ENCODE results near the gene VWA1. TPM values are rescaled to one million over a fixed set of nuclear protein-coding genes. Genes with fewer than 3 reads are reported as not detected.
"Not testable (repeated sequence)": the region's sequence is repeated elsewhere in the genome, so short reads cannot be mapped to it uniquely, and the experiment has no call there.

VWA1 gene
- polyA plus RNA-seq, 1 of the 3 experiments (the other 2 are of a cell fraction) = 7.4 TPM

GRCh38 chr1:1428174-1428573 is 7.3 kb upstream of the VWA1 start:
- TF ChIP-seq REST (IDR thresholded peaks at IDR 0.05; ENCODE audit: low read depth, low read length) (no peak), JUND (IDR thresholded peaks at IDR 0.05) (no peak)
- Histone ChIP-seq H3K4me3 (ENCODE audit: low read depth in 2 of 2, low read length in 1 of 2) (no peak overlapping the region), H4K20me1 (ENCODE audit: insufficient read depth) (no peaks in the 10 kb centered on the region), H2AFZ (ENCODE audit: low read depth) (no peak overlapping the region), H3K9me3 (no peaks in the 10 kb centered on the region), H3K27ac (ENCODE audit: low read depth in 2 of 2, low read length in 1 of 2) (no peak overlapping the region), H3K9ac (no peak overlapping the region), H3K4me2 (no peak overlapping the region), H3F3A (replicated peaks; ENCODE audit: insufficient read depth) (peaks cover 3% of the 10 kb centered on the region), H3K79me2 (ENCODE audit: insufficient read depth) (no peaks in the 10 kb centered on the region), H3K27me3 (ENCODE audit: insufficient read depth) (no peaks in the 10 kb centered on the region), H3K36me3 (replicated peaks in 1 of 2; ENCODE audit: control insufficient read depth in 1 of 2, insufficient read depth in 2 of 2, low read length in 1 of 2) (no peaks in the 10 kb centered on the region), H3K4me1 (ENCODE audit: control insufficient read depth in 1 of 2, insufficient read depth in 2 of 2, low read depth in 1 of 2, low read length in 1 of 2) (peaks cover 0 to 13% of the 10 kb centered on the region in 2 experiments; a peak in 1 of 4 replicates), H3K9me2 (no peaks in the 10 kb centered on the region)
- 81% methylated on average over 5 of the region's 19 CpGs for WGBS (ENCODE audit: low lambda C conversion rate)
- peak; percentile 38 for DNase-seq
- ChIA-PET POLR2A (no interaction called here), CTCF (no interaction called here)

DNA sequence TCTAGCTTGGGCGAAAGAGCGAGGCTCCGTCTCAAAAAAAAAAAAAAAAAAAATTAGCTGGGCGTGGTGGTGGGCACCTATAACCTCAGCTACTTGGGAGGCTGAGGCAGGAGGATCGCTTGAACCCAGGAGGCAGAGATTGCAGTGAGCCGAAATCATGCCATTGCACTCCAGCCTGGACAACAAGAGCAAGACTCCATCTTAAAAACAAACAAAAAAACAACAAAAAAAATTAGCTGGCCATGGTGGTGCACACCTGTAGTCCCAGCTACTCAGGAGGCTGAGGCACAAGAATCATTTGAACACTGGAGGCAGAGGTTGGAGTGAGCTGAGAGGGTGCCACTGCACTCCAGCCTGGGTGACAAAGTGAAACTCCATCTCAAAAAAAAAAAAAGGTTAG is 6.5 kb upstream of the VWA1 start:
- H3K27me3 ChIP-seq (ENCODE audit: insufficient read depth); H3K4me3 ChIP-seq (ENCODE audit: low read depth in 2 of 2, low read length in 1 of 2); H3K9me2 ChIP-seq; H2AFZ ChIP-seq (ENCODE audit: low read depth); H3K9ac ChIP-seq; H3K79me2 ChIP-seq (ENCODE audit: insufficient read depth); H3F3A ChIP-seq (replicated peaks; ENCODE audit: insufficient read depth); H3K9me3 ChIP-seq; CTCF ChIA-PET; DNase-seq; POLR2A ChIA-PET; H3K36me3 ChIP-seq (replicated peaks in 1 of 2; ENCODE audit: control insufficient read depth in 1 of 2, insufficient read depth in 2 of 2, low read length in 1 of 2); H4K20me1 ChIP-seq (ENCODE audit: insufficient read depth); H3K4me2 ChIP-seq; H3K27ac ChIP-seq (ENCODE audit: low read depth in 2 of 2, low read length in 1 of 2): not testable (repeated sequence)
- 96% methylated on average over 6 of the region's 6 CpGs for WGBS (ENCODE audit: low lambda C conversion rate)
- H3K4me1 ChIP-seq (ENCODE audit: control insufficient read depth in 1 of 2, insufficient read depth in 2 of 2, low read depth in 1 of 2, low read length in 1 of 2) = peaks cover 0 to 15% of the 10 kb centered on the region in 2 experiments; a peak in 1 of 4 replicates

GRCh38 chr1:1429671-1430073 is 5.8 kb upstream of the VWA1 start:
- Histone ChIP-seq H3K4me1 (ENCODE audit: control insufficient read depth in 1 of 2, insufficient read depth in 2 of 2, low read depth in 1 of 2, low read length in 1 of 2) (peaks cover 0 to 15% of the 10 kb centered on the region in 2 experiments; a peak in 1 of 4 replicates), H3K27me3 (ENCODE audit: insufficient read depth) (no peaks in the 10 kb centered on the region), H3K9ac (no peak overlapping the region), H3K9me2 (no peaks in the 10 kb centered on the region), H3K9me3 (no peaks in the 10 kb centered on the region), H3K79me2 (ENCODE audit: insufficient read depth) (no peaks in the 10 kb centered on the region), H3K27ac (ENCODE audit: low read depth in 2 of 2, low read length in 1 of 2) (no peak overlapping the region), H3K4me3 (ENCODE audit: low read depth in 2 of 2, low read length in 1 of 2) (no peak overlapping the region), H3F3A (replicated peaks; ENCODE audit: insufficient read depth) (peaks cover 3% of the 10 kb centered on the region), H3K36me3 (replicated peaks in 1 of 2; ENCODE audit: control insufficient read depth in 1 of 2, insufficient read depth in 2 of 2, low read length in 1 of 2) (no peaks in the 10 kb centered on the region), H2AFZ (ENCODE audit: low read depth) (no peak overlapping the region), H3K4me2 (no peak overlapping the region), H4K20me1 (ENCODE audit: insufficient read depth) (no peaks in the 10 kb centered on the region)
- no peak for TF ChIP-seq USF1 (IDR thresholded peaks at IDR 0.05; ENCODE audit: borderline replicate concordance, low read depth)
- no peak for TF ChIP-seq EZH2phosphoT487 (IDR thresholded peaks at IDR 0.05; ENCODE audit: borderline replicate concordance, low read depth)
- TF ChIP-seq MEF2A (IDR thresholded peaks at IDR 0.05; ENCODE audit: borderline replicate concordance, low read depth) = no peak
- TF ChIP-seq RFX5 (IDR thresholded peaks at IDR 0.05; ENCODE audit: low read length) = no peak
- TF ChIP-seq IRF3 (IDR thresholded peaks at IDR 0.05; ENCODE audit: low read depth, low read length) = no peak
- no peak for TF ChIP-seq REST (IDR thresholded peaks at IDR 0.05; ENCODE audit: low read depth, low read length)
- no peak for TF ChIP-seq JUND (IDR thresholded peaks at IDR 0.05)
- no peak for TF ChIP-seq TCF12 (IDR thresholded peaks at IDR 0.05)
- TF ChIP-seq FOSL2 (IDR thresholded peaks at IDR 0.05; ENCODE audit: borderline replicate concordance, low read depth) = no peak
- no peak for TF ChIP-seq SMC3 (IDR thresholded peaks at IDR 0.05; ENCODE audit: low read depth, low read length)
- no peak for TF ChIP-seq TEAD4 (IDR thresholded peaks at IDR 0.05; ENCODE audit: borderline replicate concordance, insufficient read depth)
- no peak for TF ChIP-seq MAX (IDR thresholded peaks at IDR 0.05; ENCODE audit: low read depth)
- WGBS (ENCODE audit: low lambda C conversion rate) = 82% methylated on average over 6 of the region's 6 CpGs
- ChIA-PET CTCF (no interaction called here), POLR2A (no interaction called here)
- DNase-seq = no peak
